HepG2 (cell line): Measurements from ENCODE around the gene CCNYL1. TPM values are rescaled to one million over a fixed set of nuclear protein-coding genes. Genes with fewer than 3 reads are reported as not detected.

Experiments
- AKAP8 ChIP-seq: sonication (generic); formaldehyde crosslinking; IDR thresholded peaks from 2 replicates; pipeline ENCODE4 v1.5.1; 2020; ENCODE audit warnings: mild to moderate bottlenecking, missing genetic modification reagents
- ELK4 ChIP-seq: sonication (generic); formaldehyde crosslinking; IDR thresholded peaks from 2 replicates; pipeline ENCODE4 v1.9.0; 2021; ENCODE audit warnings: missing genetic modification reagents, borderline replicate concordance
- HMGXB4 ChIP-seq, 2 experiments: sonication (generic) in 1 of 2; formaldehyde crosslinking in 1 of 2; IDR thresholded peaks; 2 replicates each; pipeline versions ENCODE4 v1.4.0 to v1.6.1; 2018 to 2020; ENCODE audit warnings: missing genetic modification reagents in 2 of 2, borderline replicate concordance in 1 of 2, low read depth in 1 of 2, mild to moderate bottlenecking in 1 of 2, missing biosample characterization in 1 of 2
- HNRNPK ChIP-seq: fragments of 200-400 bp; formaldehyde crosslinking; IDR thresholded peaks from 2 replicates; pipeline ENCODE4 v1.6.1; 2018; ENCODE audit warnings: low read length, low read depth, moderate library complexity, mild to moderate bottlenecking; ENCODE audit not compliant: poor library complexity, severe bottlenecking
- NFKBIZ ChIP-seq: IDR thresholded peaks from 2 replicates; pipeline ENCODE4 v1.6.1; 2018; ENCODE audit warnings: missing genetic modification reagents, missing compliant biosample characterization
- POLR2A ChIP-seq, 2 experiments: IDR thresholded peaks; 2 replicates each; pipeline ENCODE4 v1.6.1; 2011; ENCODE audit warnings: low read depth in 2 of 2, low read length in 2 of 2, mild to moderate bottlenecking in 1 of 2, moderate library complexity in 1 of 2; ENCODE audit not compliant: insufficient read depth in 1 of 2
- RAD21 ChIP-seq: fragments of 450-650 bp; formaldehyde crosslinking; IDR thresholded peaks from 2 replicates; pipeline ENCODE4 v1.5.0; 2020; ENCODE audit warnings: mild to moderate bottlenecking
- RORA ChIP-seq: sonication (generic); formaldehyde crosslinking; IDR thresholded peaks from 2 replicates; pipeline ENCODE4 v1.5.0; 2020; ENCODE audit warnings: mild to moderate bottlenecking, missing genetic modification reagents, moderate library complexity
- THRA ChIP-seq: sonication (generic); formaldehyde crosslinking; IDR thresholded peaks from 2 replicates; pipeline ENCODE4 v1.4.0; 2020; ENCODE audit warnings: missing genetic modification reagents, borderline replicate concordance
- TOE1 ChIP-seq: sonication (generic); formaldehyde crosslinking; IDR thresholded peaks from 2 replicates; pipeline ENCODE4 v1.4.0; 2020; ENCODE audit warnings: mild to moderate bottlenecking, missing genetic modification reagents
- ZBTB38 ChIP-seq: sonication (generic); formaldehyde crosslinking; IDR thresholded peaks from 2 replicates; pipeline ENCODE4 v1.5.1; 2020; ENCODE audit warnings: mild to moderate bottlenecking, missing genetic modification reagents
- ZNF326 ChIP-seq: sonication (generic); formaldehyde crosslinking; IDR thresholded peaks from 2 replicates; pipeline ENCODE4 v1.4.0; 2020; ENCODE audit warnings: missing genetic modification reagents, borderline replicate concordance
- ZNF646 ChIP-seq: sonication (generic); formaldehyde crosslinking; IDR thresholded peaks from 2 replicates; pipeline ENCODE4 v1.9.0; 2021; ENCODE audit warnings: mild to moderate bottlenecking, missing genetic modification reagents
- ZNF772 ChIP-seq: sonication (generic); formaldehyde crosslinking; IDR thresholded peaks from 2 replicates; pipeline ENCODE4 v1.5.0; 2020; ENCODE audit warnings: mild to moderate bottlenecking, missing genetic modification reagents
- ZNF800 ChIP-seq: sonication (generic); formaldehyde crosslinking; IDR thresholded peaks from 2 replicates; pipeline ENCODE4 v1.4.0; 2020; ENCODE audit warnings: missing genetic modification reagents
- polyA plus RNA-seq, 8 experiments: library from polyadenylated mRNA; depleted of rRNA in 3 of 8; stranded (reverse) in 7 of 8; unstranded in 1 of 8; fragments of >200 nt; fragmentation: Illumina TruSeq in 4 of 8; extraction: Trizol in 4 of 8; gene quantifications; 2 replicates each; pipeline versions ENCODE4 v1.2.1 to v1.2.3, GENCODE V29; 2011 to 2016; ENCODE audit warnings: low read depth in 4 of 8, missing spikeins in 1 of 8, mixed read lengths in 1 of 8; ENCODE audit not compliant: insufficient read depth in 1 of 8
- total RNA-seq, 5 experiments: library from RNA; depleted of rRNA; stranded (reverse); fragments of >200 nt; fragmentation: Illumina TruSeq; extraction: Trizol; gene quantifications; 2 replicates each; pipeline ENCODE4 v1.2.3, GENCODE V29; 2016; ENCODE audit warnings: low read depth in 1 of 5

CCNYL1 gene
- total and polyA plus RNA-seq, 2 of the 13 experiments (the other 11 are each of a cell fraction or from before 2014, with no cell fraction given) = 12.5 to 16.2 TPM

GRCh38 chr2:207768168-207768865 lies 56.9 kb downstream of the CCNYL1 start (continued):
- TF ChIP-seq TOE1 (CRISPR knock-in tag) (no peak), RORA (CRISPR knock-in tag) (no peak), ZNF772 (CRISPR knock-in tag) (peak; percentile 78), POLR2A (IDR thresholded peaks at IDR 0.05; ENCODE audit: insufficient read depth in 1 of 2, low read depth in 2 of 2, low read length in 2 of 2) (peak in 1 of 2 experiments; percentile 24; a peak in 1 of 4 replicates), HMGXB4 (CRISPR knock-in tag; IDR thresholded peaks at IDR 0.05; ENCODE audit: borderline replicate concordance in 1 of 2, low read depth in 1 of 2) (peak; percentile 60 to 91; a peak in 3 of 4 replicates), RAD21 (CRISPR knock-in tag) (peak; percentile 20; the same call in 1 of the 2 replicates), ZNF326 (CRISPR knock-in tag) (no peak), ZBTB38 (CRISPR knock-in tag) (no peak), ZNF646 (no peak), AKAP8 (CRISPR knock-in tag) (peak; percentile 36; the same call in 1 of the 2 replicates), ELK4 (CRISPR knock-in tag) (no peak), HNRNPK (no peak), THRA (CRISPR knock-in tag) (no peak; the same call in 1 of the 2 replicates), NFKBIZ (CRISPR knock-in tag) (peak; percentile 10; the same call in 1 of the 2 replicates), ZNF800 (CRISPR knock-in tag) (peak; percentile 69; the same call in 1 of the 2 replicates)
